ENCODE measurements around the gene LINC00237. TPM values are rescaled to one million over a fixed set of nuclear protein-coding genes. Genes with fewer than 3 reads are reported as not detected.
A peak's percentile ranks its signal among the peaks of the same experiment; 100 is the strongest.

LINC00237 gene
- total and polyA plus RNA-seq, 2 experiments from 2014 or later: 0.31 to 2.0 TPM

GRCh38 chr20:21101453-21101931 lies 4.7 kb downstream of the LINC00237 start:
- 0 out of 2 replicates have a peak, but pooled peaks cover 3% of the 10 kb centered on the region for H4K20me1 ChIP-seq (replicated peaks; ENCODE audit: insufficient read depth)
- H3K4me3 Mint-ChIP-seq: peak overlapping the region; percentile 77
- peaks cover 46% of the 10 kb centered on the region for H3K4me1 ChIP-seq (ENCODE audit: insufficient read depth)
- no peaks in the 10 kb centered on the region; the same call in 2 of the 3 replicates for H3K36me3 Mint-ChIP-seq (ENCODE audit: low read depth)
- DNase-seq (ENCODE audit: low spot score): peak; percentile 83
- H3K4me3 ChIP-seq: peak overlapping the region; percentile 67
- H2AFZ ChIP-seq: peak overlapping the region; percentile 90
- H3K9me3 Mint-ChIP-seq: no peaks in the 10 kb centered on the region
- peak; percentile 7 for ATAC-seq
- no peaks in the 10 kb centered on the region for H3K9me2 ChIP-seq (ENCODE audit: insufficient read depth)
- peaks cover 88% of the 10 kb centered on the region for H3K27me3 Mint-ChIP-seq (ENCODE audit: insufficient read depth, low read depth, poor library complexity)
- TF ChIP-seq REST (IDR thresholded peaks at IDR 0.05; ENCODE audit: unreplicated experiment): no peak
- no peak for TF ChIP-seq NANOG (IDR thresholded peaks at IDR 0.05; ENCODE audit: borderline replicate concordance)
- TF ChIP-seq STAT1 (IDR thresholded peaks at IDR 0.05; ENCODE audit: unreplicated experiment): no peak
- no peak for TF ChIP-seq CREB1 (CRISPR knock-in tag; IDR thresholded peaks at IDR 0.05; ENCODE audit: low read depth)
- no peak for TF ChIP-seq EZH2phosphoT487 (IDR thresholded peaks at IDR 0.05; ENCODE audit: unreplicated experiment)
- TF ChIP-seq ZNF462 (CRISPR knock-in tag; IDR thresholded peaks at IDR 0.05): no peak
- TF ChIP-seq EZH2 (IDR thresholded peaks at IDR 0.05; ENCODE audit: low read depth, unreplicated experiment): no peak
- TF ChIP-seq JUNB (IDR thresholded peaks at IDR 0.05; ENCODE audit: unreplicated experiment): no peak
- TF ChIP-seq POLR2AphosphoS5 (IDR thresholded peaks at IDR 0.05; ENCODE audit: low read depth): no peak; the same call in 1 of the 2 replicates
- no peak for TF ChIP-seq ETS1 (IDR thresholded peaks at IDR 0.05)
- no peak for TF ChIP-seq ZNF331 (CRISPR knock-in tag; IDR thresholded peaks at IDR 0.05; ENCODE audit: low read depth)
- H3K27me3 ChIP-seq (ENCODE audit: insufficient read depth): peaks cover 100% of the 10 kb centered on the region
- no peaks in the 10 kb centered on the region; the same call in 1 of the 2 replicates for H3K79me2 ChIP-seq (replicated peaks; ENCODE audit: insufficient read depth)
- no peak overlapping the region for H3K27ac Mint-ChIP-seq
- H3K4me1 Mint-ChIP-seq: peaks cover 50% of the 10 kb centered on the region
- H3K27ac ChIP-seq (ENCODE audit: low read depth): no peak overlapping the region
- no peaks in the 10 kb centered on the region for H3K36me3 ChIP-seq (ENCODE audit: insufficient read depth)
- H3F3A ChIP-seq (replicated peaks; ENCODE audit: low read depth): peaks cover 10% of the 10 kb centered on the region
- peak overlapping the region; percentile 90 for H3K4me2 ChIP-seq

Measured in GM23338 (cell line).